ENCODE data around the gene SLC15A5. TPM values are rescaled to one million over a fixed set of nuclear protein-coding genes. Genes with fewer than 3 reads are reported as not detected.

The SLC15A5 gene
- total RNA-seq, 1 donor from 2014 or later, result not detected

GRCh38 chr12:16218934-16219751, 58.3 kb downstream of the SLC15A5 start:
- DNase-seq (ENCODE audit: low read depth, low spot score), result no peak
- Mint-ChIP-seq H3K4me1 (no peaks in the 10 kb centered on the region), H3K9me3 (no peaks in the 10 kb centered on the region), H3K27me3 (ENCODE audit: low read depth) (no peaks in the 10 kb centered on the region), H3K4me3 (no peak overlapping the region), H3K27ac (ENCODE audit: unreplicated experiment) (no peak overlapping the region), H3K36me3 (ENCODE audit: low read depth) (no peaks in the 10 kb centered on the region)
- TF ChIP-seq CTCF (conservative IDR thresholded peaks at IDR 0.05), result no peak

GRCh38 chr12:16218234-16218633, 59.3 kb downstream of the SLC15A5 start:
- Mint-ChIP-seq H3K36me3 (ENCODE audit: low read depth) (no peaks in the 10 kb centered on the region), H3K27ac (ENCODE audit: unreplicated experiment) (no peak overlapping the region), H3K27me3 (ENCODE audit: low read depth) (no peaks in the 10 kb centered on the region), H3K9me3 (no peaks in the 10 kb centered on the region), H3K4me3 (no peak overlapping the region), H3K4me1 (no peaks in the 10 kb centered on the region)
- no peak for TF ChIP-seq CTCF (conservative IDR thresholded peaks at IDR 0.05)
- DNase-seq (ENCODE audit: low read depth, low spot score), result no peak

GRCh38 chr12:16211731-16212130, 65.8 kb downstream of the SLC15A5 start:
- no peak for TF ChIP-seq CTCF (conservative IDR thresholded peaks at IDR 0.05)
- H3K36me3 Mint-ChIP-seq (ENCODE audit: low read depth), result no peaks in the 10 kb centered on the region
- no peaks in the 10 kb centered on the region for H3K27me3 Mint-ChIP-seq (ENCODE audit: low read depth)
- no peaks in the 10 kb centered on the region for H3K4me1 Mint-ChIP-seq
- DNase-seq (ENCODE audit: low read depth, low spot score), result no peak
- no peaks in the 10 kb centered on the region for H3K9me3 Mint-ChIP-seq
- no peak overlapping the region for H3K4me3 Mint-ChIP-seq
- no peak overlapping the region for H3K27ac Mint-ChIP-seq (ENCODE audit: unreplicated experiment)

GRCh38 chr12:16198884-16199283, 78.6 kb downstream of the SLC15A5 start:
- H3K27me3 Mint-ChIP-seq (ENCODE audit: low read depth), result no peaks in the 10 kb centered on the region
- DNase-seq (ENCODE audit: low read depth, low spot score), result no peak
- H3K4me3 Mint-ChIP-seq, result no peak overlapping the region
- peaks cover 13% of the 10 kb centered on the region for H3K9me3 Mint-ChIP-seq
- H3K36me3 Mint-ChIP-seq (ENCODE audit: low read depth), result peaks cover 5% of the 10 kb centered on the region
- peak overlapping the region; percentile 4 for H3K27ac Mint-ChIP-seq (ENCODE audit: unreplicated experiment)
- H3K4me1 Mint-ChIP-seq, result peaks cover 5% of the 10 kb centered on the region
- no peak for TF ChIP-seq CTCF (conservative IDR thresholded peaks at IDR 0.05)

- peaks cover 5% of the 10 kb centered on the region for H3K4me1 Mint-ChIP-seq
- TF ChIP-seq CTCF (conservative IDR thresholded peaks at IDR 0.05), result no peak
- H3K9me3 Mint-ChIP-seq, result peaks cover 10% of the 10 kb centered on the region
- H3K4me3 Mint-ChIP-seq, result no peak overlapping the region
- no peak for DNase-seq (ENCODE audit: low read depth, low spot score)
- peaks cover 5% of the 10 kb centered on the region for H3K36me3 Mint-ChIP-seq (ENCODE audit: low read depth)
- no peaks in the 10 kb centered on the region for H3K27me3 Mint-ChIP-seq (ENCODE audit: low read depth)
- H3K27ac Mint-ChIP-seq (ENCODE audit: unreplicated experiment), result no peak overlapping the region
These were observed 79.9 kb downstream of the SLC15A5 start for GRCh38 chr12:16197600-16197999.
